HG03460 (cell line): Measurements from ENCODE around the gene RBM26.
"Not testable (repeated sequence)": the region's sequence is repeated elsewhere in the genome, so short reads cannot be mapped to it uniquely, and the experiment has no call there.

Experiments
- ATAC-seq: cut with Tn5 transposase; IDR thresholded peaks from one replicate; pipeline ENCODE4 v1.9.1; 2021; ENCODE audit not compliant: unreplicated experiment

Gene RBM26

GRCh38 chr13:79282976-79283375, 123.1 kb downstream of the RBM26 start:
- no peak for ATAC-seq

- no peak for ATAC-seq
Observed at GRCh38 chr13:79282508-79282907, 123.5 kb downstream of the RBM26 start.

GRCh38 chr13:79281339-79281747, 124.7 kb downstream of the RBM26 start:
- ATAC-seq: no peak

GRCh38 chr13:79279735-79280134, 126.3 kb downstream of the RBM26 start:
- ATAC-seq: not testable (repeated sequence)

- ATAC-seq: no peak
Observed at GRCh38 chr13:79273045-79273444, 133.0 kb downstream of the RBM26 start.

GRCh38 chr13:79271616-79272015, 134.4 kb downstream of the RBM26 start:
- ATAC-seq: no peak

- ATAC-seq: no peak
Observed at GRCh38 chr13:79270859-79271258, 135.2 kb downstream of the RBM26 start.
